Measurements from ENCODE around the gene USP36. TPM values are rescaled to one million over a fixed set of nuclear protein-coding genes. Genes with fewer than 3 reads are reported as not detected.

The USP36 gene
- total and polyA plus RNA-seq, 9 of the 15 experiments (the other 6 are each of a cell fraction or from before 2014, with no cell fraction given) = 6.4 to 72.8 (median 22.5) TPM

GRCh38 chr17:78870621-78871020 lies 30.0 kb upstream of the USP36 start:
- ChIA-PET POLR2A (no interaction called here), CTCF (ENCODE audit: low intra/inter-chr PET ratio) (no interaction called here)
- no peaks in the 10 kb centered on the region for H3K79me2 ChIP-seq (ENCODE audit: control insufficient read depth, insufficient read depth, low read length)
- H2AFZ ChIP-seq (ENCODE audit: low read depth, low read length) = no peak overlapping the region
- TF ChIP-seq NELFE (IDR thresholded peaks at IDR 0.05; ENCODE audit: insufficient read depth, insufficient read length) (no peak), CBX8 (IDR thresholded peaks at IDR 0.05; ENCODE audit: borderline replicate concordance, extremely low read depth, low read depth, low read length, poor library complexity, severe bottlenecking) (peak; percentile 11), CREB1 (IDR thresholded peaks at IDR 0.05) (no peak), CREB1 (CRISPR knock-in tag; IDR thresholded peaks at IDR 0.05) (no peak)
- peaks cover 4% of the 10 kb centered on the region in 2 experiments; a peak in 3 of 5 replicates for H3K4me1 ChIP-seq (replicated peaks in 1 of 2; ENCODE audit: control insufficient read depth in 2 of 2, insufficient read depth in 2 of 2, low read length in 2 of 2)
- H3K4me2 ChIP-seq (ENCODE audit: insufficient read depth, low read length) = no peak overlapping the region
- intact Hi-C loops (cut with micrococcal nuclease) = no loop called here
- H3K9me1 ChIP-seq (ENCODE audit: control insufficient read depth, insufficient read depth, low read length) = no peaks in the 10 kb centered on the region
- no peak for ATAC-seq
- H3K27me3 ChIP-seq (ENCODE audit: control insufficient read depth in 2 of 2, insufficient read depth in 2 of 2, low read length in 2 of 2) = peaks cover 29 to 60% of the 10 kb centered on the region in 2 experiments
- peak overlapping the region in 1 of 2 experiments; percentile 28; a peak in 1 of 4 replicates for H3K9ac ChIP-seq (ENCODE audit: insufficient read depth in 1 of 2, low read depth in 2 of 2, low read length in 2 of 2)
- H3K36me3 ChIP-seq (ENCODE audit: control insufficient read depth, insufficient read depth, low read length) = no peaks in the 10 kb centered on the region
- no peak overlapping the region for H3K27ac ChIP-seq (ENCODE audit: extremely low read depth, low read depth, low read length)
- H3K4me3 ChIP-seq = no peak overlapping the region
- in situ Hi-C loops (cut with MboI) = no loop called here
- DNase-seq (ENCODE audit: extremely low read depth in 1 of 4, low spot score in 3 of 4) = no peak
- 9% methylated on average over 15 of the region's 15 CpGs for WGBS (ENCODE audit: insufficient coverage, low coverage, missing lambda C conversion rate)
- no TSS peak for BruUV-seq (replicated peaks)
- H4K20me1 ChIP-seq (replicated peaks; ENCODE audit: control insufficient read depth, insufficient read depth, low read length) = no peaks in the 10 kb centered on the region
- no peaks in the 10 kb centered on the region for H3K9me3 ChIP-seq (replicated peaks; ENCODE audit: control insufficient read depth, insufficient read depth, low read depth, low read length)
- no peak for FAIRE-seq

DNA sequence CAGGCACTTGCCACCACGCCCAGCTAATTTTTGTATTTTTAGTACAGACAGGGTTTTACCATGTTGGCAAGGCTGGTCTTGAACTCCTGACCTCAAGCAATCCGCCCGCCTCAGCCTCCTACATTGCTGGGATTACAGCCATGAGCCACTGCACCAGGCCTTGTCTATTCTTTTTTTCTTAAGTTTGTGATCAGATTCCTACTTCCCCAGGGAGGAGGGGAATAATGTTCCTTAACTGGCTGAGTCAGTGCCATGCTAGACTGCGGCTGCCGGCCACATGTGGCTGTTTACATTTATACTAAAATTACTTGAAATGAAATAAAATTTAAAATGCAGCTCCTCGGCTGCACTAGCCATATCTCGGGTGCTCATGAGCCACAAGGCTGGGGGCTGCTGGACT lies 27.8 kb upstream of the USP36 start:
- H3K4me1 ChIP-seq (replicated peaks in 1 of 2; ENCODE audit: control insufficient read depth in 2 of 2, insufficient read depth in 2 of 2, low read length in 2 of 2) = peaks cover 3 to 4% of the 10 kb centered on the region in 2 experiments; a peak in 3 of 5 replicates
- H3K36me3 ChIP-seq (ENCODE audit: control insufficient read depth, insufficient read depth, low read length) = no peaks in the 10 kb centered on the region
- no TSS peak for BruUV-seq (replicated peaks)
- CTCF ChIA-PET (ENCODE audit: low intra/inter-chr PET ratio) = no interaction called here
- H2AFZ ChIP-seq (ENCODE audit: low read depth, low read length) = no peak overlapping the region
- in situ Hi-C loops (cut with MboI) (no loop called here), intact Hi-C loops (cut with micrococcal nuclease) (no loop called here)
- no peaks in the 10 kb centered on the region for H4K20me1 ChIP-seq (replicated peaks; ENCODE audit: control insufficient read depth, insufficient read depth, low read length)
- H3K9me3 ChIP-seq (replicated peaks; ENCODE audit: control insufficient read depth, insufficient read depth, low read depth, low read length) = no peaks in the 10 kb centered on the region
- no peaks in the 10 kb centered on the region for H3K79me2 ChIP-seq (ENCODE audit: control insufficient read depth, insufficient read depth, low read length)
- 3% methylated on average over 7 of the region's 7 CpGs for WGBS (ENCODE audit: insufficient coverage, low coverage, missing lambda C conversion rate)
- no peaks in the 10 kb centered on the region for H3K9me1 ChIP-seq (ENCODE audit: control insufficient read depth, insufficient read depth, low read length)
- H3K27ac ChIP-seq (ENCODE audit: extremely low read depth, low read depth, low read length) = no peak overlapping the region
- FAIRE-seq (no peak), ATAC-seq (no peak), DNase-seq (ENCODE audit: extremely low read depth in 1 of 4, low spot score in 3 of 4) (no peak)
- H3K4me3 ChIP-seq = no peak overlapping the region
- H3K4me2 ChIP-seq (ENCODE audit: insufficient read depth, low read length) = no peak overlapping the region
- H3K27me3 ChIP-seq (ENCODE audit: control insufficient read depth in 2 of 2, insufficient read depth in 2 of 2, low read length in 2 of 2) = peaks cover 27 to 51% of the 10 kb centered on the region in 2 experiments
- no peak overlapping the region for H3K9ac ChIP-seq (ENCODE audit: insufficient read depth in 1 of 2, low read depth in 2 of 2, low read length in 2 of 2)
- POLR2A ChIA-PET = no interaction called here
- TF ChIP-seq NCOA6 (IDR thresholded peaks at IDR 0.05) (no peak), ZNF282 (CRISPR knock-in tag; IDR thresholded peaks at IDR 0.05) (no peak), CTCFL (IDR thresholded peaks at IDR 0.05; ENCODE audit: borderline replicate concordance, insufficient read depth, low read depth, low read length, poor library complexity, severe bottlenecking) (no peak), TBL1XR1 (IDR thresholded peaks at IDR 0.05; ENCODE audit: low read length in 2 of 2) (no peak)
- TF ChIP-seq, protein P1, sequence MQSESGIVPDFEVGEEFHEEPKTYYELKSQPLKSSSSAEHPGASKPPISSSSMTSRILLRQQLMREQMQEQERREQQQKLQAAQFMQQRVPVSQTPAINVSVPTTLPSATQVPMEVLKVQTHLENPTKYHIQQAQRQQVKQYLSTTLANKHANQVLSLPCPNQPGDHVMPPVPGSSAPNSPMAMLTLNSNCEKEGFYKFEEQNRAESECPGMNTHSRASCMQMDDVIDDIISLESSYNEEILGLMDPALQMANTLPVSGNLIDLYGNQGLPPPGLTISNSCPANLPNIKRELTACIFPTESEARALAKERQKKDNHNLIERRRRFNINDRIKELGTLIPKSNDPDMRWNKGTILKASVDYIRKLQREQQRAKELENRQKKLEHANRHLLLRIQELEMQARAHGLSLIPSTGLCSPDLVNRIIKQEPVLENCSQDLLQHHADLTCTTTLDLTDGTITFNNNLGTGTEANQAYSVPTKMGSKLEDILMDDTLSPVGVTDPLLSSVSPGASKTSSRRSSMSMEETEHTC (IDR thresholded peaks at IDR 0.05) = no peak

All from K562 (cell line).